Activated T-cell treated with anti-CD3 and anti-CD28 coated beads for 4 hours (primary cell): ENCODE results near the gene SLC5A10.
"Not testable (repeated sequence)": the region's sequence is repeated elsewhere in the genome, so short reads cannot be mapped to it uniquely, and the experiment has no call there.

Experiments
- DNase-seq: peaks from one replicate; pipeline ENCODE4 v3.0.0-alpha.2; 2020

Gene SLC5A10

GRCh38 chr17:19047510-19047909 is 95.5 kb downstream of the SLC5A10 start:
- not testable (repeated sequence) for DNase-seq

GRCh38 chr17:19048826-19049225 is 96.9 kb downstream of the SLC5A10 start:
- not testable (repeated sequence) for DNase-seq

- DNase-seq = not testable (repeated sequence)
These were observed 103.5 kb downstream of the SLC5A10 start for GRCh38 chr17:19055447-19055846.

- not testable (repeated sequence) for DNase-seq
These were observed 110.2 kb downstream of the SLC5A10 start for GRCh38 chr17:19062009-19062717.

- DNase-seq = not testable (repeated sequence)
These were observed 110.9 kb downstream of the SLC5A10 start for GRCh38 chr17:19062718-19063325.

GRCh38 chr17:19063326-19063956 is 111.5 kb downstream of the SLC5A10 start:
- DNase-seq = peak; percentile 55

- DNase-seq = not testable (repeated sequence)
These were observed 112.4 kb downstream of the SLC5A10 start for GRCh38 chr17:19064378-19064777.

GRCh38 chr17:19070318-19071168 is 118.6 kb downstream of the SLC5A10 start:
- DNase-seq = not testable (repeated sequence)
